K562 (cell line): ENCODE results near the gene OR5AR1. TPM values are rescaled to one million over a fixed set of nuclear protein-coding genes. Genes with fewer than 3 reads are reported as not detected.

Experiments used
- ATAC-seq: fragments of 200-7000 bp; cut with Tn5 transposase; 3 replicates; pipeline ENCODE4 v1.9.1; 2020; ENCODE audit warnings: moderate library complexity
- BruUV-seq: library from RNA; stranded (reverse); fragments of 400-500 nt; replicated peaks from 2 replicates; lab custom pipeline; 2021; lab: Mats Ljungman, UMichigan
- CTCF ChIA-PET: fragments of 300-600 bp; formaldehyde crosslinking; extraction: SDS; loops from one replicate; lab custom pipeline; 2021; ENCODE audit warnings: low intra/inter-chr PET ratio; lab: Yijun Ruan, JAX
- POLR2A ChIA-PET: fragments of 300-600, 350-650 bp; sonication (Branson Sonifier 250); formaldehyde crosslinking; extraction: SDS; loops from one replicate; lab custom pipeline; 2021; ENCODE audit warnings: antibody characterized with exemption, inconsistent platforms; lab: Yijun Ruan, JAX
- DNase-seq, 4 experiments: peaks; one replicate each; pipeline versions ENCODE4 v3.0.0 to v3.0.0-alpha.2; 2011 to 2018; ENCODE audit warnings: low spot score in 3 of 4, mixed read lengths in 3 of 4; ENCODE audit errors: extremely low read depth in 1 of 4
- FAIRE-seq: peaks from 2 replicates; lab custom pipeline; 2011; peaks lifted over from hg19 to GRCh38; lab: Jason Lieb, UNC
- H2AFZ ChIP-seq: 2 replicates; pipeline ENCODE4 v1.6.0; 2011; ENCODE audit warnings: low read depth, low read length, control low read depth, inconsistent platforms
- H3K27ac ChIP-seq: fragments of 200-600 bp; 3 replicates; pipeline ENCODE4 v1.8.0; 2011; ENCODE audit warnings: low read depth, mild to moderate bottlenecking, control low read depth, inconsistent platforms, low read length, moderate library complexity, mixed read lengths; ENCODE audit errors: extremely low read depth
- H3K27me3 ChIP-seq, 2 experiments: fragments of 300-600 bp in 1 of 2; 2 replicates in 1 of 2; 3 replicates in 1 of 2; pipeline versions ENCODE4 v1.6.0 to v1.8.0; 2011; ENCODE audit warnings: inconsistent platforms in 2 of 2, low read length in 2 of 2, mild to moderate bottlenecking in 1 of 2, mixed read lengths in 1 of 2, moderate library complexity in 1 of 2; ENCODE audit not compliant: control insufficient read depth in 2 of 2, insufficient read depth in 2 of 2
- H3K36me3 ChIP-seq: fragments of 300-600 bp; 3 replicates; pipeline ENCODE4 v1.8.0; 2011; ENCODE audit warnings: mild to moderate bottlenecking, low read length, inconsistent platforms; ENCODE audit not compliant: control insufficient read depth, insufficient read depth
- H3K4me1 ChIP-seq, 2 experiments: fragments of 200-600 bp in 1 of 2; replicated peaks in 1 of 2; 2 replicates in 1 of 2; 3 replicates in 1 of 2; pipeline versions ENCODE4 v1.5.1 to v1.8.0; 2011; ENCODE audit warnings: inconsistent platforms in 2 of 2, low read length in 2 of 2, mild to moderate bottlenecking in 1 of 2, mixed read lengths in 1 of 2, moderate library complexity in 1 of 2; ENCODE audit not compliant: control insufficient read depth in 2 of 2, insufficient read depth in 2 of 2
- H3K4me2 ChIP-seq: 2 replicates; pipeline ENCODE4 v1.6.1; 2011; ENCODE audit warnings: low read length, control low read depth, inconsistent platforms, mixed read lengths; ENCODE audit not compliant: insufficient read depth
- H3K4me3 ChIP-seq: fragments of 200-600 bp; sonication (generic), shearing (Covaris generic); 2 replicates; pipeline ENCODE4 v1.5.1; 2016; ENCODE audit warnings: control low read depth, inconsistent platforms
- H3K79me2 ChIP-seq: fragments of 200-600 bp; 3 replicates; pipeline ENCODE4 v1.8.0; 2011; ENCODE audit warnings: low read length, inconsistent platforms; ENCODE audit not compliant: control insufficient read depth, insufficient read depth
- H3K9ac ChIP-seq, 2 experiments: 2 replicates each; pipeline versions ENCODE4 v1.6.0 to v1.6.1; 2011; ENCODE audit warnings: low read depth in 2 of 2, low read length in 2 of 2, control low read depth in 1 of 2, inconsistent platforms in 1 of 2, mild to moderate bottlenecking in 1 of 2, mixed read lengths in 1 of 2; ENCODE audit not compliant: insufficient read depth in 1 of 2
- H3K9me1 ChIP-seq: one replicate; pipeline ENCODE4 v1.6.0; 2011; ENCODE audit warnings: inconsistent platforms, mild to moderate bottlenecking, low read length, moderate library complexity; ENCODE audit not compliant: control insufficient read depth, insufficient read depth
- H3K9me3 ChIP-seq: replicated peaks from 2 replicates; pipeline ENCODE4 v1.5.1; 2011; ENCODE audit warnings: low read depth, low read length, inconsistent platforms; ENCODE audit not compliant: control insufficient read depth, insufficient read depth
- H4K20me1 ChIP-seq: replicated peaks from 2 replicates; pipeline ENCODE4 v1.6.1; 2011; ENCODE audit warnings: low read length, inconsistent platforms, mixed read lengths; ENCODE audit not compliant: control insufficient read depth, insufficient read depth
- NR2C2 ChIP-seq, 2 experiments: fragments of 200-800 bp in 1 of 2; sonication (Bioruptor generic) in 1 of 2; sonication (generic) in 1 of 2; formaldehyde crosslinking in 1 of 2; IDR thresholded peaks; 2 replicates each; pipeline versions ENCODE4 v1.6.1 to v1.8.0; 2016 to 2022; ENCODE audit warnings: mild to moderate bottlenecking in 1 of 2, missing compliant biosample characterization in 1 of 2, missing genetic modification characterization in 1 of 2, missing genetic modification reagents in 1 of 2
- WGBS: fragments of 100-300 bp; shearing (Covaris generic); methylation state at CpG from one replicate; pipeline ENCODE4 v1.1.6; 2016; ENCODE audit warnings: low coverage, mixed read lengths; ENCODE audit not compliant: insufficient coverage; ENCODE audit errors: missing lambda C conversion rate; 5-methylcytosine and 5-hydroxymethylcytosine counted together
- in situ Hi-C: fragments of 300-500 bp; cut with MboI; formaldehyde crosslinking; loops from 4 replicates; pipeline ENCODE4 v1.15.0; 2018; ENCODE audit warnings: inconsistent platforms, mixed read lengths
- intact Hi-C: fragments of 100-400 bp; cut with micrococcal nuclease; formaldehyde crosslinking; loops from 2 replicates; pipeline ENCODE4 v1.14.2; 2022
- polyA plus RNA-seq, 8 experiments: library from polyadenylated mRNA; depleted of rRNA in 4 of 8; stranded (reverse) in 5 of 8; unstranded in 3 of 8; fragments of >200 nt; fragmentation: Nextera tagmentation in 2 of 8; fragmentation: Illumina TruSeq in 1 of 8; extraction: Ambion mirVana in 2 of 8; extraction: Trizol in 1 of 8; gene quantifications; 2 replicates each; pipeline versions ENCODE4 v1.2.1 to v1.2.3, GENCODE V29; 2011 to 2014; ENCODE audit warnings: inconsistent platforms in 1 of 8, missing spikeins in 1 of 8
- small RNA-seq: library from RNA; depleted of rRNA; stranded (forward); fragments of <200 nt; gene quantifications from one replicate; pipeline ENCODE3, GENCODE V24; 2014
- total RNA-seq, 7 experiments: library from RNA; depleted of rRNA in 6 of 7; stranded (reverse); fragments of >200 nt in 6 of 7; fragmentation: Illumina TruSeq in 2 of 7; extraction: Trizol in 2 of 7; gene quantifications; 2 replicates each; pipeline versions ENCODE4 v1.2.1 to v1.2.3, GENCODE V29; 2011 to 2021; ENCODE audit warnings: low replicate concordance in 1 of 7

The OR5AR1 gene
- total and polyA plus RNA-seq, 9 of the 15 experiments (the other 6 are each of a cell fraction or from before 2014, with no cell fraction given), result not detected

- Histone ChIP-seq H3K9me3 (no peaks in the 10 kb centered on the region), H3K4me2 (no peak overlapping the region), H3K79me2 (no peaks in the 10 kb centered on the region), H3K36me3 (no peaks in the 10 kb centered on the region), H3K4me1 (no peaks in the 10 kb centered on the region), H4K20me1 (no peaks in the 10 kb centered on the region), H3K27me3 (no peaks in the 10 kb centered on the region), H3K9ac (no peak overlapping the region), H3K27ac (no peak overlapping the region), H3K9me1 (no peaks in the 10 kb centered on the region), H2AFZ (no peak overlapping the region), H3K4me3 (no peak overlapping the region)
- TF ChIP-seq NR2C2 (CRISPR knock-in tag; IDR thresholded peaks at IDR 0.05) (no peak), NR2C2 (tag; IDR thresholded peaks at IDR 0.05) (no peak)
- CTCF ChIA-PET, result no interaction called here
- POLR2A ChIA-PET, result no interaction called here
- ATAC-seq (no peak), FAIRE-seq (no peak), DNase-seq (no peak)
- no TSS peak for BruUV-seq
- intact Hi-C loops (no loop called here), in situ Hi-C loops (no loop called here)
- WGBS, result 0% methylated on average over 2 of the region's 2 CpGs
Observed at GRCh38 chr11:56714206-56714605, 50.7 kb downstream of the OR5AR1 start.

Small RNA genes lying within 50 kb of the gene (small RNA-seq; reads per million reads assigned to genes)
- not detected for gene AP004245.1

Other genes with a start within 250 kb of the OR5AR1 start
Only the 7 nearest of the 8 such genes appear.
- gene OR5M8, start 172.3 kb upstream of the OR5AR1 start, total RNA-seq (2014; rRNA removed), result not detected in 2 replicates
- not detected in 2 replicates for gene OR5M8, start 172.3 kb upstream of the OR5AR1 start, total RNA-seq (2014; rRNA removed; fragmentation: Illumina TruSeq; extraction: Trizol)
- not detected in 2 replicates for gene OR5M8, start 172.3 kb upstream of the OR5AR1 start, total RNA-seq (2015; rRNA removed; fragmentation: Illumina TruSeq; extraction: Trizol)
- gene OR5M8, start 172.3 kb upstream of the OR5AR1 start, total RNA-seq (2021), result not detected in 2 replicates
- gene OR5M8, start 172.3 kb upstream of the OR5AR1 start, polyA plus RNA-seq (2011; rRNA removed), result not detected in 2 replicates
- gene OR5M8, start 172.3 kb upstream of the OR5AR1 start, polyA plus RNA-seq (2014; fragmentation: Illumina TruSeq; extraction: Trizol), result not detected in 2 replicates
- gene OR5M8, start 172.3 kb upstream of the OR5AR1 start, polyA plus RNA-seq (2014; fragmentation: Nextera tagmentation; extraction: Ambion mirVana), result not detected
- not detected in 2 replicates for gene OR5M8, start 172.3 kb upstream of the OR5AR1 start, polyA plus RNA-seq (2014; rRNA removed)
- gene OR5M11, start 120.4 kb upstream of the OR5AR1 start, total RNA-seq (2014; rRNA removed), result not detected in 2 replicates
- gene OR5M11, start 120.4 kb upstream of the OR5AR1 start, total RNA-seq (2014; rRNA removed; fragmentation: Illumina TruSeq; extraction: Trizol), result not detected in 2 replicates
- gene OR5M11, start 120.4 kb upstream of the OR5AR1 start, total RNA-seq (2015; rRNA removed; fragmentation: Illumina TruSeq; extraction: Trizol), result not detected in 2 replicates
- gene OR5M11, start 120.4 kb upstream of the OR5AR1 start, total RNA-seq (2021), result not detected in 2 replicates
- gene OR5M11, start 120.4 kb upstream of the OR5AR1 start, polyA plus RNA-seq (2011; rRNA removed), result not detected in 2 replicates
- gene OR5M11, start 120.4 kb upstream of the OR5AR1 start, polyA plus RNA-seq (2014; fragmentation: Illumina TruSeq; extraction: Trizol), result not detected in 2 replicates
- gene OR5M11, start 120.4 kb upstream of the OR5AR1 start, polyA plus RNA-seq (2014; fragmentation: Nextera tagmentation; extraction: Ambion mirVana), result not detected
- not detected in 2 replicates for gene OR5M11, start 120.4 kb upstream of the OR5AR1 start, polyA plus RNA-seq (2014; rRNA removed)
- not detected in 2 replicates for gene OR5M10, start 86.0 kb upstream of the OR5AR1 start, total RNA-seq (2014; rRNA removed)
- gene OR5M10, start 86.0 kb upstream of the OR5AR1 start, total RNA-seq (2014; rRNA removed; fragmentation: Illumina TruSeq; extraction: Trizol), result not detected in 2 replicates
- not detected in 2 replicates for gene OR5M10, start 86.0 kb upstream of the OR5AR1 start, total RNA-seq (2015; rRNA removed; fragmentation: Illumina TruSeq; extraction: Trizol)
- gene OR5M10, start 86.0 kb upstream of the OR5AR1 start, total RNA-seq (2021), result not detected in 2 replicates
- not detected in 2 replicates for gene OR5M10, start 86.0 kb upstream of the OR5AR1 start, polyA plus RNA-seq (2011; rRNA removed)
- gene OR5M10, start 86.0 kb upstream of the OR5AR1 start, polyA plus RNA-seq (2014; fragmentation: Illumina TruSeq; extraction: Trizol), result not detected in 2 replicates
- gene OR5M10, start 86.0 kb upstream of the OR5AR1 start, polyA plus RNA-seq (2014; fragmentation: Nextera tagmentation; extraction: Ambion mirVana), result not detected
- gene OR5M10, start 86.0 kb upstream of the OR5AR1 start, polyA plus RNA-seq (2014; rRNA removed), result not detected in 2 replicates
- not detected in 2 replicates for gene OR5M1, start 48.8 kb upstream of the OR5AR1 start, total RNA-seq (2014; rRNA removed)
- gene OR5M1, start 48.8 kb upstream of the OR5AR1 start, total RNA-seq (2014; rRNA removed; fragmentation: Illumina TruSeq; extraction: Trizol), result not detected in 2 replicates
- gene OR5M1, start 48.8 kb upstream of the OR5AR1 start, total RNA-seq (2015; rRNA removed; fragmentation: Illumina TruSeq; extraction: Trizol), result not detected in 2 replicates
- not detected in 2 replicates for gene OR5M1, start 48.8 kb upstream of the OR5AR1 start, total RNA-seq (2021)
- gene OR5M1, start 48.8 kb upstream of the OR5AR1 start, polyA plus RNA-seq (2011; rRNA removed), result not detected in 2 replicates
- not detected in 2 replicates for gene OR5M1, start 48.8 kb upstream of the OR5AR1 start, polyA plus RNA-seq (2014; fragmentation: Illumina TruSeq; extraction: Trizol)
- gene OR5M1, start 48.8 kb upstream of the OR5AR1 start, polyA plus RNA-seq (2014; fragmentation: Nextera tagmentation; extraction: Ambion mirVana), result not detected
- not detected in 2 replicates for gene OR5M1, start 48.8 kb upstream of the OR5AR1 start, polyA plus RNA-seq (2014; rRNA removed)
- gene OR5AP2, start 21.2 kb upstream of the OR5AR1 start, total RNA-seq (2014; rRNA removed), result not detected in 2 replicates
- not detected in 2 replicates for gene OR5AP2, start 21.2 kb upstream of the OR5AR1 start, total RNA-seq (2014; rRNA removed; fragmentation: Illumina TruSeq; extraction: Trizol)
- not detected in 2 replicates for gene OR5AP2, start 21.2 kb upstream of the OR5AR1 start, total RNA-seq (2015; rRNA removed; fragmentation: Illumina TruSeq; extraction: Trizol)
- gene OR5AP2, start 21.2 kb upstream of the OR5AR1 start, total RNA-seq (2021), result not detected in 2 replicates
- gene OR5AP2, start 21.2 kb upstream of the OR5AR1 start, polyA plus RNA-seq (2011; rRNA removed), result not detected in 2 replicates
- gene OR5AP2, start 21.2 kb upstream of the OR5AR1 start, polyA plus RNA-seq (2014; fragmentation: Illumina TruSeq; extraction: Trizol), result not detected in 2 replicates
- not detected for gene OR5AP2, start 21.2 kb upstream of the OR5AR1 start, polyA plus RNA-seq (2014; fragmentation: Nextera tagmentation; extraction: Ambion mirVana)
- gene OR5AP2, start 21.2 kb upstream of the OR5AR1 start, polyA plus RNA-seq (2014; rRNA removed), result not detected in 2 replicates
- not detected in 2 replicates for gene OR9G1, start 35.4 kb downstream of the OR5AR1 start, total RNA-seq (2014; rRNA removed)
- gene OR9G1, start 35.4 kb downstream of the OR5AR1 start, total RNA-seq (2014; rRNA removed; fragmentation: Illumina TruSeq; extraction: Trizol), result not detected in 2 replicates
- not detected in 2 replicates for gene OR9G1, start 35.4 kb downstream of the OR5AR1 start, total RNA-seq (2015; rRNA removed; fragmentation: Illumina TruSeq; extraction: Trizol)
- not detected in 2 replicates for gene OR9G1, start 35.4 kb downstream of the OR5AR1 start, total RNA-seq (2021)
- gene OR9G1, start 35.4 kb downstream of the OR5AR1 start, polyA plus RNA-seq (2011; rRNA removed), result not detected in 2 replicates
- gene OR9G1, start 35.4 kb downstream of the OR5AR1 start, polyA plus RNA-seq (2014; fragmentation: Illumina TruSeq; extraction: Trizol), result not detected in 2 replicates
- gene OR9G1, start 35.4 kb downstream of the OR5AR1 start, polyA plus RNA-seq (2014; fragmentation: Nextera tagmentation; extraction: Ambion mirVana), result not detected
- gene OR9G1, start 35.4 kb downstream of the OR5AR1 start, polyA plus RNA-seq (2014; rRNA removed), result not detected in 2 replicates
- gene OR9G4, start 85.0 kb downstream of the OR5AR1 start, total RNA-seq (2014; rRNA removed), result not detected in 2 replicates
- not detected in 2 replicates for gene OR9G4, start 85.0 kb downstream of the OR5AR1 start, total RNA-seq (2014; rRNA removed; fragmentation: Illumina TruSeq; extraction: Trizol)
- gene OR9G4, start 85.0 kb downstream of the OR5AR1 start, total RNA-seq (2015; rRNA removed; fragmentation: Illumina TruSeq; extraction: Trizol), result not detected in 2 replicates
- not detected in 2 replicates for gene OR9G4, start 85.0 kb downstream of the OR5AR1 start, total RNA-seq (2021)
- not detected in 2 replicates for gene OR9G4, start 85.0 kb downstream of the OR5AR1 start, polyA plus RNA-seq (2011; rRNA removed)
- gene OR9G4, start 85.0 kb downstream of the OR5AR1 start, polyA plus RNA-seq (2014; fragmentation: Illumina TruSeq; extraction: Trizol), result not detected in 2 replicates
- gene OR9G4, start 85.0 kb downstream of the OR5AR1 start, polyA plus RNA-seq (2014; fragmentation: Nextera tagmentation; extraction: Ambion mirVana), result not detected
- not detected in 2 replicates for gene OR9G4, start 85.0 kb downstream of the OR5AR1 start, polyA plus RNA-seq (2014; rRNA removed)